SIG-M5 treated with dmso at 0.1 percent for 504 hours (cell line): ENCODE measurements around the gene RAET1G.
"Not testable (repeated sequence)": the region's sequence is repeated elsewhere in the genome, so short reads cannot be mapped to it uniquely, and the experiment has no call there.

ENCODE experiments used
- DNase-seq: peaks from one replicate; lab custom pipeline; 2025; ENCODE audit not compliant: unreplicated experiment; lab: John Stamatoyannopoulos, UW

The RAET1G gene

DNA sequence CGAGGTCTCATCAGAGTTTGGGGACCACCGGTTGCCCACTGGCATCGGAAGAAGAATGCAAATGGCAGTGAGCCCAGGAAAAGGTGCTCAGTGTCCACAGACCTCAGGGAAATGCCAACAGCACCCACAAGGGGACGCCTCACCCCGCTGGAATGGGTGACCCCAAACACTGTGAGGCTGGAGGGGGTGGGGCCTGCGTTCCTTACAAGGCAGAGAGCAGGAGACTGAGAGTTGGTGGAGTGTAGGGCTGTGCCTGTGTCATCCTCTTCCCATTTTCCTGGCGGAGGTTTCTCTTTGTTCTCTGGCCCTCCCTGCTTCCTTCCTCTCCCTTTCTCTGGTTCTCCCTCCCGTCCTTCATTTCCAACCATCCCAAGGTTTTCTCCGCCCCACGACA lies 31.0 kb upstream of the RAET1G start:
- not testable (repeated sequence) for DNase-seq

GRCh38 chr6:149953390-149953789 lies 30.5 kb upstream of the RAET1G start:
- DNase-seq, result not testable (repeated sequence)

DNA sequence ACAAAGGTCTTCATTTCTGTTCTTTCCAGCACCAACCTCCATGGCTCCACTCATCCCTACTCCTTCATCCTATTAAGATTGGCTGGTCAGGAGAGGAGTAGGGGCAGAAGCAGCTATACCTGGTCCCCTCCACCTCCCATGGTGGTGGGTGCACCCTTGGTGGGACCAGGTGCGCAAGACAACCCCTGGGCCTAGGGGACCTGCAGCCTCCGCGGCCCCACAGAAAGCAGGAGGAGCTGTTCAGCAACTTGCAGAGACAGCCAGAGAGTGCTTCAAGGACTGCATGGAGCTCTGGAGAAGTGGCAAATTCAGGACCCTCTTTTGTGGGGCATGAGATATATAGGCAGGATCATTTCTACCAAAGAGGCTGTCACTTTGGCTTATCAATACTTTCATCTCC lies 28.7 kb upstream of the RAET1G start:
- DNase-seq, result no peak

DNA sequence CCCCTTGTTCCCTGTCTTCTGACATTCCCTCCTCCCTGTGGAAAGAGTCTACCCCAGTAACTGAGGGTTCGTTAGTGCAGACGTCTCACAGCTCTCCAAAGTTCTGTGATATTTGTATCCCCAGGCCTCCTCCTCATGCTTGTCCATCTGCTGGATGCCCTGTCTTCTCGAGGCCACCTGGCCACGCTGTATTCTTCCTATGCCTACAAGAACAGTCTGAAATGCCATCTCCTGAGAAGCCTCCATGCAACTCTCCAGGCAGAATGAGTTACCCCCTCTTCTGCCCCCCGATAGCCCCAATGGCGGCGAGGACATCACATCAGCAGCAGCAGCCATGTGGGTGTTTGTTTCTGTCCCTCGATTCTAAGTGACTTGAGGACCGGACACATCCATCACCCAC lies 28.2 kb upstream of the RAET1G start:
- no peak for DNase-seq

GRCh38 chr6:149950423-149950822 lies 27.5 kb upstream of the RAET1G start:
- DNase-seq, result no peak

DNA sequence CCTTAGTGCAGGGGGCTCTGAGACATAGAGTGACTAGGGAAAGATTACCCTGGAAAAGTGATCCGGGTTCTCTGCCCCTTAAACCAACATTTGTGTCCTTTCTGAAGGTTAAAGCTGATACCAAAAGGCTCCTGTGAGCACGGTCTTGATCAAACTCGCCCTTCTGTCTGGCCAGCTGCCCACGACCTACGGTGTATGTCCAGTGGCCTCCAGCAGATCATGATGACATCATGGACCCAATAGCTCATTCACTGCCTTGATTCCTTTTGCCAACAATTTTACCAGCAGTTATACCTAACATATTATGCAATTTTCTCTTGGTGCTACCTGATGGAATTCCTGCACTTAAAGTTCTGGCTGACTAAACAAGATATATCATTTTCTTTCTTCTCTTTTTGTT lies 25.7 kb upstream of the RAET1G start:
- DNase-seq, result no peak

- DNase-seq, result no peak
Observed at GRCh38 chr6:149948011-149948410, 25.1 kb upstream of the RAET1G start.

GRCh38 chr6:149947533-149947932 lies 24.6 kb upstream of the RAET1G start:
- not testable (repeated sequence) for DNase-seq

- DNase-seq, result not testable (repeated sequence)
Observed at GRCh38 chr6:149946631-149947030, 23.7 kb upstream of the RAET1G start.

DNA sequence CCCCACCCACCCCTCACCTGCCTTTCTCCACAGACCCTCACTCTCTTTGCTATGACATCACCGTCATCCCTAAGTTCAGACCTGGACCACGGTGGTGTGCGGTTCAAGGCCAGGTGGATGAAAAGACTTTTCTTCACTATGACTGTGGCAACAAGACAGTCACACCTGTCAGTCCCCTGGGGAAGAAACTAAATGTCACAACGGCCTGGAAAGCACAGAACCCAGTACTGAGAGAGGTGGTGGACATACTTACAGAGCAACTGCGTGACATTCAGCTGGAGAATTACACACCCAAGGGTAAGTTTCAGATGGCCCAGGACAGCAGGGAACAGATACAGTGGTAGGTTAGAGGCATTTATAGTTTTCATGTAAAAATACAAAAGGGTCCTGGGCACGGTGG lies 22.4 kb upstream of the RAET1G start:
- not testable (repeated sequence) for DNase-seq

DNA sequence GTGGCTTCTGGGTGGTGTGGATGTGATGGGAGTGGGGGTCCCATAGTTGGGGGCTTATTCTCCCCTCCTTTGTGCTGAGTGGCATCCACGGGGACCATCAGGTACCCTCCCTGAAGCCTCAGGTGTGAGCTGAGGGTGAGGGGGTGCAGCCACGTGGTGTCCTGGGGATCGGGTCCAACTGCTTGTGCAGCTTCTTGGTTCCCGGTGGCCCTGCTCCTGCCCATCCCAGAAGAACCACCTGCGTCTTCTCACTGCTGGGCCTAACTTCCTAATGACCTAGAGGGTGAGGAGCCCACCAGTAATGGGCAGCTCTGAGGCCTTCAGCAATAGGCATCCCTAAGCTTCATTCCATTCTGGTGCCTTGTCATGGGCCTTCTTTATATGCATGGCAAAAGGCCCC lies 20.4 kb upstream of the RAET1G start:
- not testable (repeated sequence) for DNase-seq

GRCh38 chr6:149942461-149942829 lies 19.5 kb upstream of the RAET1G start:
- DNase-seq, result no peak

DNA sequence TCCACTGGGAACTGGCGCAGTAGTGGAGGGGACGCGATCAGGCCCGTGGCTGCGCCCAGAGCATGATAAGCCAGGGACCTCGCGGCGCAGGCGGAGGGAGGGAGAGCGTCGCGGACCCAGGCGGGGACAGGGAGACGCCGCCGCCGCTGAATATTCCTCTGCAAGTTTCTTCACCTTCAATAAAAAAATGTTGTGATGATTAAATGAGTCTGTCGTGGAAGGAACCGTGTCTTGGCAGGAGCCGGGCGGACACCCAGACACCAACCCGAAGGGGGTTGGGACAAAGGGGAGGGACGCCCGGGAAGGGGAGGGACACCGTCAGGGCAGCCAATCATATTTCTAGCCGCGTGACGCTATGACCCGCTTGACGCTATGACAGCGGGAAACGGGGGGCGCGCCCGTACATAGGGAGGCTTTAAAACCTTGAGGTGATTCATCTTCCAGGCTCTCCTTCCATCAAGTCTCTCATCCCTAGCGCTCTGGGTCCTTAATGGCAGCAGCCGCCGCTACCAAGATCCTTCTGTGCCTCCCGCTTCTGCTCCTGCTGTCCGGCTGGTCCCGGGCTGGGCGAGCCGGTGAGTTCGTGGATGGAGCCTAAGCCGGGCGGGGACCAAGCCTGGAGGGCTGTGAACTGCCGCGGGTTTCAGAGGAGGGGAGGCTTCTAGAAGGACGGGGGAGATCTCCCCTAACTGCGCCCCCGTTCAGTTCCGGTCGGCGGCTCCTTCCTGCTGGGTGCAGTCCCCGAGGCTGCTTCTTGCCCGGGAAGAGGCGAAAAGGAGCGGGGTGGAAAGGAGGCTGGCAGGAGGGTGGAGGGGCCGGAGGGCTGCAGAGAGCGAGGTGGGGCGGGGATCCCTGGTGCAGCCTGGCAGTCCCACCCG lies 18.9 kb upstream of the RAET1G start, which contains the start of gene ULBP2:
ULBP2 (plus strand) TSS at position 432 of the 878 bp plus-strand sequence; CDS start at position 491, 59 bp downstream.
- DNase-seq, result peak; percentile 76

- no peak for DNase-seq
Observed at GRCh38 chr6:149940672-149940982, 17.7 kb upstream of the RAET1G start.

DNA sequence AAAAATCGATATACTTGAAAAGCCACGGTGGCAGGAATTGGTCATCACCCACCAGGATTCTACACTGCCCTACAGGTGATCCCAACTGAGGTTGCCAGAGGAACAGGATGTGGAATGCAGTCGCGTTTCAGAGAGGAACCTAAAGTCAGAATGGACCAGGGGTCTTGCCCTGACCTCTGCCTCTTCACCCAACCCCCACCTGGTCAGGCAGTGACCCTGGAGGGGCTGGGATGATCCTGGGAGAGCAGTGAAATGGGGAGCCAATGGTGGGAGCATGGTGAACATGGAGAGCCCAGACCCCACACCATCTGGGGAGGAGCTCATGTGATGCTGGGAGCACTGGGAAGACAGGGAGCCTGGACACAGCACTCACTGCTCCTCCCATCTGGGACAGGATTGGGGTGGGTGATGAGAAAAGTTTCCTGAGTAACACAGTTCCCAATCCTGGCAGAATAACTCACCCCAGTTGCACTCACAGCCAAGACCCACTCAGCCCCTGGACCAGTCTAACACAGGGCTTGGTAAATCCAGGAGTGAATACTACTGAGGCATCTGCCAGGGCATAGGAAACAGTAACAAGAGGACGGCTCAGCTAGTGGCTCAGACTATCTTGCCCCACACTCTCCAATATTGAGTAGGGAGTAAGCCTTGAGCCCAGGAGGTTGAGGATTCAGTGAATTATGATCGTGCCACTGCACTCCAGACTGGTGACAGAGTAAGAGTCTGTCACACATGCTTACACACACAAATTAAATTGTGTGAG lies 17.2 kb upstream of the RAET1G start:
- no peak for DNase-seq

DNA sequence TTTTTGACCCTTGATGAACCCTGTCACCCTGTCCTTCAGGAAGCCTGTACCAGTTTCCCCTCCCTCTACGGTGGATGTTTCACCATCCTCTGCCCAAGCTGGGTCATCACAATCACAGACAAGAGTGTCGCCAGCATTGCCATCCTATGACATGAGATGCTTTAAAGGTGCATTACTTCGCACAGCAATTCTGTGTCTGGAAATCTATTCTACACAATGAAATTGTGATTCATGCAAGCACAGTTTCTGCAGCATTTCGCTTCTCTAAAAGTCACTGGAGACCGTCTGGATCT lies 16.4 kb upstream of the RAET1G start:
- DNase-seq, result no peak

DNA sequence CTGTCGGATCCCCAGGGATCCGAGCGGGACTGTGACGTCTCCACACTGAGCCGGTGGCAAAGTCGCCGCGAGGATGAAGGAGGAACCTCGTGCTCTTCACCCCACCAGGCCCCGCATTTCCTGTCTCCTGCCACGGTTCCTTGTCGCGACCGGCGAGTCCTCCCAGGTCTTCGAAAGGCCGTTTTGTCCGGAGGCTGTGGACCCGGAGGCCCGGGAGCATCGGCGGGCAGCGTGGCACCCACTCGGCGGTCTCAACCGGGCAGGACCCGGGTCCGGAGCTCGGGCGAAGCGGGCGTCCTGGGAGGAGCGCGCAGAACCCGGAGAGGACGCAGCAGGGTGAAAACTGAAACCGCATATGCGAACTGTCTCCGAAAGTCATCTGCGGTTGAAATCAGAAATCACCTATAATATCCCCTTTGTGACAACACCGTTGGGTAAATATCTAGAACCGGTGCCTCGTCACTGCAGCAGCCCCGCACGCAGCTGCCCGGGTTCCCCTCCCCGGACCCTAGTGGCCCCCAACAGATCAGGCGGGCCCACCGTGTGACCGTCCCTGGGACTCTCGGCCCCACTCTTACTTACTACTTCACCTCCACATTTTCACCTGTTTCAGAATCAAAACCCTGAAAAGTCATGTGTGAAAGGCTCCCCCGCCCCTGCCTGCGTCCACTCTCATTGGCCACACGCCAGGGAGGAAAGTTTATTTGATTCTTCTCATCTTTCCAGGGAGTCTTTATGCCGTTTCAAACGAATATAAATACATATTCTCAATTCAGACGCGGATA lies 15.8 kb upstream of the RAET1G start:
- no peak for DNase-seq

DNA sequence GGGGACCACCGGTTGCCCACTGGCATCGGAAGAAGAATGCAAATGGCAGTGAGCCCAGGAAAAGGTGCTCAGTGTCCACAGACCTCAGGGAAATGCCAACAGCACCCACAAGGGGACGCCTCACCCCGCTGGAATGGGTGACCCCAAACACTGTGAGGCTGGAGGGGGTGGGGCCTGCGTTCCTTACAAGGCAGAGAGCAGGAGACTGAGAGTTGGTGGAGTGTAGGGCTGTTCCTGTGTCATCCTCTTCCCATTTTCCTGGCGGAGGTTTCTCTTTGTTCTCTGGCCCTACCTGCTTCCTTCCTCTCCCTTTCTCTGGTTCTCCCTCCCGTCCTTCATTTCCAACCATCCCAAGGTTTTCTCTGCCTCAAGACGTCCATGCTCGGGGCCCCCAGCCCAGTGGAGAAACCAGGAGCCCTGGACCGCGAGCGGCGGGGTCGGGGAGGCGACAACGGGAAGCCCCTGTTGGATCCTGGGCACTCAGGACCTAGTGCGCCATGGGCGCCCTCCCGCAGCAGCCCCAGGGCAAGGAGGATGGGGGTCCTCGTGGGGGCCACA lies 15.2 kb upstream of the RAET1G start:
- not testable (repeated sequence) for DNase-seq

DNA sequence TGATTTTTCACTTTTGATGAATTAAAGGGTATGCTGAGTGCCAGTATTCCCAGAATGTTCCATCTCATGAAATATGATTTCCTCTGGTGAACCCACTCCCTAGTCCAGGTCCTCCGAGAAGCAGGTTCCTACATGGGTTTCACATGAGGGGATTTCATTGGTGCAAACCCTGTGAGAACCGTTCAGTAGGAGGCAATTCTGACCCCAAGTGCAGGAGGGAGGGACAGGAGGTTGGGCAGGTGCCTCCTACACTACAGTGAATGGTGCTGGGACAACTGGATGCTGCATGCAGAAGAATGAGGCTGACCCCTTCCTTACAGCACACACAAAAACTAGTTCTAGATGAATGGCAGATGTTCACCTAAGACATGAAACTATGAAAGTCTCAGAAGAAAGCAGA lies 13.8 kb upstream of the RAET1G start:
- DNase-seq, result no peak

- DNase-seq, result no peak
Observed at GRCh38 chr6:149935668-149936067, 12.7 kb upstream of the RAET1G start.

DNA sequence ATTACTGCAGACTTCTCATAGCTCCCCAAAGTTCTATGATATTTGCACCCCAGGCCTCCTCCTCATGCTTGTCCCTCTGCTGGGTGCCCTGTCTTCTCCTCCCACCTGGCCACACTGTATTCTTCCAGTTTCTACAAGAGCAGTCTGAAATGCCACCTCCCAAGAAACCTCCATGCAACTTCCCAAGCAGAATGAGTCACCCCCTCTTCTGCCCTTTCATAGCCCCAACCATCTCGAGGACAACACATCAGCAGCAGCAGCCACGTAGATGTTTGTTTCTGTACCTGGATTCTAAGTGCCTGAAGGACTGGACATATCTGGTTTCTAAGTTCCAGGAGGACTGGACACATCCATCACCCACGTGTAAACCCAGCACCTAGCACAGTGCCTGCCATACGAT lies 12.3 kb upstream of the RAET1G start:
- no peak for DNase-seq
